ENCODE results near the gene DIRAS1.
"Not testable (repeated sequence)": the region's sequence is repeated elsewhere in the genome, so short reads cannot be mapped to it uniquely, and the experiment has no call there.

DIRAS1 gene

GRCh38 chr19:2726160-2726855 lies 5.1 kb upstream of the DIRAS1 start:
- no peak for DNase-seq

DNA sequence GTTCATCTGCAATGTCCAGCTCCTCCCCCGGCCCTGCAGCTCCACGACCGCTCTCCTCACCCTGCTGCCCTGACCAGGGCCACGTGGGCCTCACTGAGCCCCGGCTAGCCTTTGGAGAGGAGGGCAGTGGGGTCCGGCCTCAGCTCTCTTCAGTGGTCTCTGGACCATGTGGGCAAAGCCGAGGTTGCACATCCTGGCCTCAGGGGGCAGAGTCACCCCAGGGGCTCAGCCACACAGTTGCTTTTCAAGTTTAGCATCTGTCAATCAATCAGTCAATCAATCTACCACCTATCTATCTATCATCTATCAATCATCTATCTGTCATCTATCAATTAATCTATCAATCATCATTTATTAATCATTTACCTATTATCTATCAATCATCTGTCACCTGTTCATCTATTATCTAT lies 3.0 kb upstream of the DIRAS1 start:
- DNase-seq = no peak

DNA sequence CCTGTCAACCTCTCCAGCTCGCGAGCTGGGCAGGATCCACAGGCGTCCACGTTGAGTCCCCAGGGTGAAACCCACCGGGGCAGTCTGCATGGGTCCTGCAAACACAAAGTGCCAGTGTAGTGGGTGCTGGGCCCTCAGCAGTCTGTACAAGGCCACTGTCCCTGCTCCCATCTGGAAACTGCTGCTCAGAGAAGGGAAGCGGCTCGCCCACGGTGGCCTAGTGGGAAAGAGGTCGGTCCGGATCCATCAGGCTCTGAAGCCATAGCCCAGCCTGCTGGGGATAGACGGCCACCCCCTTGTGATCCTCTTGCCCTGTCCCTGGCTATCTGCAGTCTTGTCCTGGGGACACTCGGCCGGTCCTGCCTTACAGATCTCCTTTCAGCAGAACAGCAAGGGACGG lies 2.6 kb upstream of the DIRAS1 start:
- DNase-seq = no peak

GRCh38 chr19:2723345-2723715 lies 2.2 kb upstream of the DIRAS1 start:
- no peak for DNase-seq

DNA sequence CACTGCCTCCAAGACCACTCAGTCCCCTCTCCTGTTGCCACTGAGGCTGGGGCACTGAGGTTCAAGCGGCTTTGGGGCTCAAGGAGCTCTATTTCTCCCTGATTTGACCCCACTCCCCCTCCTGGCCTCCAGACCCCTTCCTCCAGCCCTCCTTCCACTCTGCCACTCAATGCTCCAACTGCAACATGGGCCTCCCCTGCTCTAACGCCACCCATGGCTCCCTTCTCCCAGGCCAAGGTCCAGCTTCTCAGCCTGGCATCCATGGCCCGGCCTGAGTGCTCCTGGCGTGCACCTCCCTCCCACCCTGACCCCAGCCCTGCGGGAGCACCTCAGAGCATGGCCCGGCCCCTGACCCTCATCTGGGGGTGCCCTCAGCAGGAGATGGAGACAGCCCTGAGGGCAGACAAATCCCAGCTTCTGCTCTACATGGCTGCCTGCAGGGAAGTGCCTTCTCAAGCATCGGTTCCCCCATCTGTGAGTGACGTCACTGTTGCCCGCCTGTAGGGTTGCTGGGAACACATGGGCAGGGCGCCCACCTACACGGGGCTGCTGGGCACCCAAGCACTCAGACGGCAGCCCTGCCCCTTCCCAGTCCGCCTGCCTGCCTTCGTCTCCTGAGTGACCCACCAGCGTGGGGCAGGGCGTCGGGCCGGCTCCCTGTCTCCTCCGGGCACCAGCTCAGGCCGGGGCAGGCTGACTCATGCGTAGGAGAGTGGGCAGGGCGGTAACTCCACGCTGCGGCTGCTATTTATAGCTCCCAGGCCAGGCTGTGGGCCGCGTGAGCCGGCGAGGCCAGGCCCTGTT lies 1.6 kb upstream of the DIRAS1 start:
- no peak for DNase-seq

GRCh38 chr19:2721570-2722540 lies 683 bp upstream of the DIRAS1 start:
- DNase-seq = no peak

GRCh38 chr19:2719920-2720776 lies 1.0 kb downstream of the DIRAS1 start:
- no peak for DNase-seq

- DNase-seq = no peak
These were observed 1.9 kb downstream of the DIRAS1 start for GRCh38 chr19:2719232-2719735.

DNA sequence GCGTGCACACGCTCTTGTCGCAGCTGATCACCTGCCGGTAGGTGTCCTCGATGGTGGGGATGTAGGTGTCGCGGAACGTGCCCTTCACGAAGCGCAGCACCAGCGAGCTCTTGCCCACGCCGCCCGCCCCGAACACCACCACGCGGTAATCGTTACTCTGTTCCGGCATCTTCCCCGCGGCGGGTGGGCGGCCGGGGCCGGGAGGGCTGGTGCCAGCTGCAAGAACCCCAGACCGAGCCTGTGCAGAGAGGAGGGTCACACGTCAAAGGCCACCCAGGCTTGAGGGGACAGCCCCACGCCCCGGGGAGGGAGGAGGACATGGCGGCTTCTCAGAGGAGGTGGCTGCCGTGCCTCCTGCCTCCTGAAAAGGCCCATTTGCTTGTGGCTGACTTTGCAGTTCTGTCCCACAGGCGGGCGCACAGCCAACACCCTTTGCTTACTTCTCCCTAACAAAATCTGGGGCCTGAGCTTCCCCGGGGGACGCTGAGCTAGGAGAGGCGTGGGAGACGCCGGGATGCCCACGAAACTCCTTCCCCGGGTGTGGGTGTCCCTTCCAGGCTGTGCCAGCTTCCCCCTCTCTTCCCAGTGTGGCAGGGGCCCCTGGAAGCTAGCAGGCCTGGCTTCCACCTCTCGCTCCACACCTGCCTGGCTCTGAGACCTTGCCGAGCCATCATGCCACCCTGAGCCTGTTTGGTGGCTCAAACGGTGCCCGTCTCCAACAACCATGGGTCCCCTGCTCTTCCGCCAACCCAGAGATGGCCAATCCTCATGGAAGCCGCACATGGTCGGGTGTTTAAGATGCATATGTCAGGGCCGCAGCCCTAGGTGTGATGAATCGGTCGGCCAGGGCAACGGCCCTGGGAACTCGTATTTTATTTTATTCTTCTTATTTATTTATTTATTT lies 3.3 kb downstream of the DIRAS1 start:
- no peak for DNase-seq

DNA sequence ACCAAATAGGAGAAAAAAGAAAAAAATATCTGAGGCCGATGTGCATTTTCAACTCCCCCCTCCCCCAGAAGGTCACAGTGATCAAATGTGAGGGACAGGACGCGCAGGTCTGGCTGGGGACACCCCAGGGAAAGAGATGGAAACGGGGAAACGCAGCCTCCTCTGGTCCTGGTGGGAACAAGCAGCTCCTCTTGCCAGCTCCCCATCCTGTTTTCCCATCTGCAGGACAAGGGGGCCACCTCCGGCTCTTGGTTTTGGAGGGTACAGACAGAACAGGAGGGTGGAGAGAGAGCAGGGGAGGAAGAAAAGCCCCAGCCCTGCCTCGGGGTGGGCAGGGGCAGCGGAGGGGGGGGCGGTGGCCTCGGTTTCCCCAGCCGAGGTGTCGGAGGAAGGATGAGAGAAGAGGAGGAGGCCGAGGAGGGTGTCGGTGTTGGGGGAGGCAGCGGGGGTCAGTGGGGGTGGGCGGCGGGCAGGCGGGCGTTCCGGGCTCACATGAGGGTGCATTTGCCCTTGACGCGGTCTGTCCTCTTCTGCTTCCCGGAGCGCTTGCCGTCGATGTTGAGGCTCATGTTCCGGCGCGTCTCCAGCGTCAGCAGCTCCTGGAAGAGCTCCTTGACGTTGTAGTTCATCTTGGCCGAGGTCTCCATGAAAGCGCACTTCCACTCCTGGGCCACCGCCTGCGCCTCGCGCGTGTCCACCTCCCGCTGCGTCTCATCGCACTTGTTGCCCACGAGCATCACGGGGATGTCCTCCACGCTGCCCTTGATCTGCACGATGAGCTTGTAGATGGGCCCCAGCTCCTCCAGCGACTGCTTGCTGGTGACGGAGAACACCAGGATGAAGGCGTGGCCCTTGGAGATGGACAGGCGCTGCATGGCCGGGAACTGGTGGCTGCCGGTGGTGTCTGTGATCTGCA lies 4.2 kb downstream of the DIRAS1 start:
- DNase-seq = no peak

GRCh38 chr19:2716275-2716650 lies 4.9 kb downstream of the DIRAS1 start:
- DNase-seq = no peak

DNA sequence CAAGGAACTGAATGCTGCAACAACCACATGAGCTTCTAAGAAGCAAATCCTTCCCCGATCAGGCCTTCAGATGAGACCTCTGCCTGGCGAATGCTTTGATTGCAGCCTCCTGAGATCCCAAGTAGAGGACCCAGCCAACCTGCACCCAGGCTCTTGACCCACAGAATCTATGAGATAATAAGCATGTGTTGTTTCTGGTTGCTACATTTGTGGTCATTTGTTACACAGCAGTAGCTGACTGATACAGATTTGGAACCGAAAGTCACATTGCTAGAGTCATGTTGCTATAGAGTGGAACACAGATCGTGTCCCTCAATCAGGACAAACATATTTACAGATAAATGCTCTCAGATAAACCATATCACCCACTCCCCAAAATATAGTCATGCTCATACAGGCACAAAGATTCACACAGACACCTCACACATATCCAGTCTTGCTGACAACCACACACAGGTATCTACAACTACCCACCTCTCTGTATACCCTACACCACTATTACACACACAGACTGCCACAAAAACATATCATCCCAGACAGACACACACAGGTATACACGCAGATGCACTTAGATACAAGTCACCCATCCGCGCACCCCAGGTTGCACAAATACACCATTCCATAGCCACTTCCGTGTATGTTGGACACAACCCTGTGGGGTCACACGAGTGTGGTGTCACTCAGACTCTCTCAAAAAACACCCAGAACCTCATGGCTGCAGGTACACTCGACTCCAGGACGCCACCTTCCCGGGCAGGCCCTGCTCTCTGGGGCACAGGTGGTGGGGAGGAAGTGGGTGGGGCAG lies 5.5 kb downstream of the DIRAS1 start:
- no peak for DNase-seq

- no peak for DNase-seq
These were observed 6.5 kb downstream of the DIRAS1 start for GRCh38 chr19:2714531-2715269.

DNA sequence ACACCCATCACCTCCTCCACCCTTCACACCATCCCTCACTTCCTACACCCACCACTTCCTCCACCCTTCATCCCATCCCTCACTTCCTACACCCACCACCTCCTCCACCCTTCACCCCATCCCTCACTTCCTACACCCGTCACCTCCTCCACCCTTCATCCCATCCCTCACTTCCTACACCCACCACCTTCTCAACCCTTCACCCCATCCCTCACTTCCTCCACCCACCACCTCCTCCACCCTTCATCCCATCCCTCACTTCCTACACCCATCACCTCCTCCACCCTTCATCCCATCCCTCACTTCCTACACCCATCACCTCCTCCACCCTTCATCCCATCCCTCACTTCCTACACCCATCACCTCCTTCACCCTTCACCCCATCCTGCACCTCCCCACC lies 7.1 kb downstream of the DIRAS1 start:
- not testable (repeated sequence) for DNase-seq

DNA sequence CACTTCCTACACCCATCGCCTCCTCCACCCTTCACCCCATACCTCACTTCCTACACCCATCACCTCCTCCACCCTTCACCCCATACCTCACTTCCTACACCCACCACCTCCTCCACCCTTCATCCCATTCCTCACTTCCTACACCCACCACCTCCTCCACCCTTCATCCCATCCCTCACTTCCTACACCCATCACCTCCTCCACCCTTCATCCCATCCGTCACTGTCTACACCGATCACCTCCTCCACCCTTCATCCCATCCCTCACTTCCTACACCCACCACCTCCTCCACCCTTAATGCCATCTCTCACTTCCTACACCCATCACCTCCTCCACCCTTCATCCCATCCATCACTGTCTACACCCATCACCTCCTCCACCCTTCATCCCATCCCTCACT lies 8.0 kb downstream of the DIRAS1 start:
- DNase-seq = not testable (repeated sequence)

DNA sequence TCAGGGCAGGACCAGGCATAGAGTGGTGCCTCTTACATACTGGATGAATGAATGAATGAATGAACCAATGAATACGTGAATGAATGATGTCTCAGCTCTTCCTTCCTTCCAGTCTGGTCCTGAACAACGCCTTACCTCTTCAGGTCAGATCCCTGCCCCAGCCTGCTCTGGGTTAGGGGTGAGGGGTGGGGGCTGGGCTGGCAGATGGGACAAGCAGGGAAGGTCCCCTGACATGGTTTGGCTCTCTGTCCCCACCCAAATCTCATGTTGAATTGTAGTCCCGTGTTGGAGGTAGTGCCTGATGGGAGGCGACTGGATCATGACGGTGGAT lies 9.3 kb downstream of the DIRAS1 start:
- DNase-seq = no peak

DNA sequence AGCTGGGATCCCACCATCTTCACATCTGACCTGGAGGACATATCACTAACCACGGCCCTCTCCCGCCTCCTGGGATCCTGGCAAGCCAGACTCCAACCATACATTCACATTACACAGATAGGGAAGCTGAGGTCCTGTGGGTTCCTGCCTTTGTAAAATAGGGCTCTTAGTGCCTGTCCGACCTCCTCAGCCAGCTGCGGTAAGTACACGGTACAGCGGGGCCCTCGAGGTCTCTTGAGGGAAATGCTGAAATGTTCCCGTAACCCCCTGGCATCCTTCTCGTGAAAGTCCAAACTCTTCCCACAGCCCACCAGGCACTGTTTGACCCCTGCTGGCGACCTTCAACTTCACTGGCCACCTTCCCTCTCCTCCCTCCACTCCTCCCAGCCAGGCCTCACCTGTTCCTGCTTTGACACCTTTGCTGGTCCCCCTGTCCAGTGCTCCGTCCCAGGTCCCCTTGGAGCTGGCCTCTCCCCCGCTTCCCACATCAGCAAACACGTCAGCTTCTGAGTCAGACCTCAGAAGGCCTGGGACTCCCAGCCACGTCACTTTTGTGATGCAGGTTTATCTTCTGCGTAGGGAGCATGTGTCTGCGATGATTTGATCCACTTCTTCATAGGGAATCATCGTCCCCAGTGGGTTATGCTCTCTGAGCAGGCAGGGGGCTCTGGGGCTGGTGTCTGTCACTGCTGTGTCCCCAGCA lies 9.8 kb downstream of the DIRAS1 start:
- no peak for DNase-seq

GRCh38 chr19:2706251-2706650 lies 14.9 kb downstream of the DIRAS1 start:
- DNase-seq = no peak

All from CD4-positive, alpha-beta T cell treated with Interferon alpha-2 for 1 hour (primary cell).